IMR-90 (cell line): ENCODE data around the gene VPS52. TPM values are rescaled to one million over a fixed set of nuclear protein-coding genes. Genes with fewer than 3 reads are reported as not detected.

Experiments used
- ATAC-seq: fragments of 200-7000 bp; cut with Tn5 transposase; 2 replicates; pipeline ENCODE4 v1.9.1; 2020; ENCODE audit warnings: low read depth, mild to moderate bottlenecking, moderate library complexity
- BruUV-seq: library from RNA; stranded (reverse); fragments of 400-500 nt; replicated peaks from 2 replicates; lab custom pipeline; 2021; lab: Mats Ljungman, UMichigan
- CTCF ChIA-PET: fragments of 300-600 bp; formaldehyde crosslinking; extraction: SDS; loops from one replicate; lab custom pipeline; 2021; ENCODE audit warnings: antibody characterized with exemption; lab: Yijun Ruan, JAX
- POLR2A ChIA-PET: fragments of 300-600 bp; sonication (Branson Sonifier 250); formaldehyde crosslinking; loops from one replicate; lab custom pipeline; 2022; ENCODE audit warnings: antibody characterized with exemption; ENCODE audit not compliant: unreplicated experiment; lab: Charles Lee
- DNase-seq: peaks from one replicate; pipeline ENCODE4 v3.0.0; 2013
- H2AFZ ChIP-seq: replicated peaks from 2 replicates; pipeline ENCODE3; 2013; ENCODE audit warnings: low read length, mild to moderate bottlenecking; ENCODE audit not compliant: poor library complexity
- H2AK5ac ChIP-seq: 2 replicates; pipeline ENCODE4 v1.6.1; 2013; ENCODE audit warnings: low read depth, low read length, inconsistent platforms
- H2AK9ac ChIP-seq: replicated peaks from 2 replicates; pipeline ENCODE3; 2013; ENCODE audit warnings: mild to moderate bottlenecking, low read depth, low read length, moderate library complexity; ENCODE audit not compliant: poor library complexity
- H2BK120ac ChIP-seq: 2 replicates; pipeline ENCODE4 v1.6.1; 2013; ENCODE audit warnings: low read depth, low read length, inconsistent platforms
- H2BK15ac ChIP-seq: 3 replicates; pipeline ENCODE4 v1.6.1; 2013; ENCODE audit warnings: low read depth, low read length, inconsistent platforms
- H2BK20ac ChIP-seq: 2 replicates; pipeline ENCODE4 v1.6.1; 2013; ENCODE audit warnings: low read depth, mild to moderate bottlenecking, inconsistent platforms, low read length, moderate library complexity
- H2BK5ac ChIP-seq: 2 replicates; pipeline ENCODE4 v1.6.1; 2013; ENCODE audit warnings: mild to moderate bottlenecking, low read depth, low read length, inconsistent platforms; ENCODE audit not compliant: poor library complexity, severe bottlenecking
- H3K14ac ChIP-seq: replicated peaks from 2 replicates; pipeline ENCODE4 v1.6.1; 2013; ENCODE audit warnings: low read depth, low read length, inconsistent platforms
- H3K18ac ChIP-seq: 2 replicates; pipeline ENCODE4 v1.6.1; 2013; ENCODE audit warnings: low read depth, low read length, control low read depth
- H3K23ac ChIP-seq: 2 replicates; pipeline ENCODE4 v1.6.1; 2013; ENCODE audit warnings: low read depth, low read length, inconsistent platforms
- H3K27ac ChIP-seq: 2 replicates; pipeline ENCODE4 v1.5.1; 2013; ENCODE audit warnings: mild to moderate bottlenecking, control low read depth, low read length; ENCODE audit not compliant: insufficient read depth
- H3K27me3 ChIP-seq: 2 replicates; pipeline ENCODE4 v1.6.1; 2013; ENCODE audit warnings: low read length; ENCODE audit not compliant: control insufficient read depth, insufficient read depth
- H3K36me3 ChIP-seq: 2 replicates; pipeline ENCODE4 v1.6.1; 2013; ENCODE audit warnings: low read length, mixed read lengths; ENCODE audit not compliant: control insufficient read depth, insufficient read depth
- H3K4ac ChIP-seq: 2 replicates; pipeline ENCODE4 v1.6.1; 2013; ENCODE audit warnings: low read depth, low read length, inconsistent platforms
- H3K4me1 ChIP-seq: 2 replicates; pipeline ENCODE4 v1.6.1; 2013; ENCODE audit warnings: low read length, mixed read lengths; ENCODE audit not compliant: control insufficient read depth, insufficient read depth
- H3K4me2 ChIP-seq: 2 replicates; pipeline ENCODE4 v1.6.1; 2013; ENCODE audit warnings: low read depth, mild to moderate bottlenecking, control low read depth, low read length, moderate library complexity
- H3K4me3 ChIP-seq: 2 replicates; pipeline ENCODE4 v1.5.1; 2013; ENCODE audit warnings: low read depth, mild to moderate bottlenecking, control low read depth, low read length, moderate library complexity; ENCODE audit not compliant: insufficient read depth
- H3K56ac ChIP-seq: 2 replicates; pipeline ENCODE4 v1.6.1; 2013; ENCODE audit warnings: low read length, inconsistent platforms; ENCODE audit not compliant: insufficient read depth; ENCODE audit errors: extremely low read depth
- H3K79me1 ChIP-seq, 2 experiments: 2 replicates each; pipeline ENCODE4 v1.6.1; 2013; ENCODE audit warnings: low read length in 2 of 2, inconsistent platforms in 1 of 2, low read depth in 1 of 2
- H3K9ac ChIP-seq: 2 replicates; pipeline ENCODE4 v1.6.1; 2013; ENCODE audit warnings: low read depth, low read length, control low read depth
- H3K9me1 ChIP-seq: 2 replicates; pipeline ENCODE4 v1.6.1; 2013; ENCODE audit warnings: low read length, inconsistent platforms; ENCODE audit not compliant: insufficient read depth
- H3K9me3 ChIP-seq: 2 replicates; pipeline ENCODE4 v1.6.1; 2013; ENCODE audit warnings: low read length; ENCODE audit not compliant: control insufficient read depth, insufficient read depth
- H4K20me1 ChIP-seq: 2 replicates; pipeline ENCODE4 v1.6.1; 2013; ENCODE audit warnings: low read length, inconsistent platforms; ENCODE audit not compliant: insufficient read depth
- H4K5ac ChIP-seq: 2 replicates; pipeline ENCODE4 v1.6.1; 2013; ENCODE audit warnings: mild to moderate bottlenecking, low read depth, low read length, control low read depth
- H4K8ac ChIP-seq, 2 experiments: 2 replicates each; pipeline ENCODE4 v1.6.1; 2013; ENCODE audit warnings: low read depth in 2 of 2, low read length in 2 of 2, control low read depth in 1 of 2, inconsistent platforms in 1 of 2
- H4K91ac ChIP-seq: 2 replicates; pipeline ENCODE4 v1.6.1; 2013; ENCODE audit warnings: low read depth, low read length, inconsistent platforms; ENCODE audit not compliant: insufficient read depth
- BHLHE40 ChIP-seq: fragments of 150-350 bp; IDR thresholded peaks from 2 replicates; pipeline ENCODE4 v1.6.1; 2016; ENCODE audit warnings: mild to moderate bottlenecking, low read depth, low read length
- CEBPB ChIP-seq: IDR thresholded peaks from 2 replicates; pipeline ENCODE4 v1.6.1; 2012; ENCODE audit warnings: low read depth, low read length, improper control_type of control experiment
- ELK1 ChIP-seq: fragments of 150-350 bp; IDR thresholded peaks from 2 replicates; pipeline ENCODE4 v1.6.1; 2016; ENCODE audit warnings: low read depth, mild to moderate bottlenecking, low read length, moderate library complexity, borderline replicate concordance
- MAFK ChIP-seq: IDR thresholded peaks from 2 replicates; pipeline ENCODE4 v1.6.1; 2012; ENCODE audit warnings: low read depth, low read length, improper control_type of control experiment
- POLR2A ChIP-seq: IDR thresholded peaks from 2 replicates; pipeline ENCODE4 v1.6.1; 2012; ENCODE audit warnings: mild to moderate bottlenecking, low read depth, low read length
- RAD21 ChIP-seq: IDR thresholded peaks from 2 replicates; pipeline ENCODE4 v1.6.1; 2012; ENCODE audit warnings: low read length, improper control_type of control experiment
- SMC3 ChIP-seq: fragments of 150-350 bp; IDR thresholded peaks from 2 replicates; pipeline ENCODE4 v1.6.1; 2016; ENCODE audit warnings: low read depth, mild to moderate bottlenecking, antibody characterized with exemption, low read length, moderate library complexity
- WGBS, 2 experiments: methylation state at CpG; one replicate each; pipeline versions ENCODE4 v1.1.5 to v1.1.7; 2013; ENCODE audit warnings: missing lambda C conversion rate in 2 of 2; ENCODE audit not compliant: insufficient read length in 1 of 2; ENCODE audit errors: extremely low coverage in 2 of 2; 5-methylcytosine and 5-hydroxymethylcytosine counted together
- dilution Hi-C: fragments of 300-500 bp; cut with HindIII; formaldehyde crosslinking; loops from one replicate; pipeline ENCODE4 v1.14.3; 2018; ENCODE audit warnings: low sequenced_read_pairs; ENCODE audit not compliant: unreplicated experiment
- in situ Hi-C: fragments of 300-500 bp; cut with MboI; formaldehyde crosslinking; loops from 3 replicates; pipeline ENCODE4 v1.14.3; 2019; ENCODE audit warnings: low sequenced_read_pairs, inconsistent platforms, mixed read lengths
- intact Hi-C: fragments of 100-400 bp; cut with micrococcal nuclease; formaldehyde crosslinking; loops from 2 replicates; pipeline ENCODE4 v1.10.0; 2022
- polyA plus RNA-seq, 3 experiments: library from polyadenylated mRNA; depleted of rRNA; stranded (reverse); fragments of >200 nt; gene quantifications; 2 replicates each; pipeline ENCODE4 v1.2.3, GENCODE V29; 2012; ENCODE audit warnings: low replicate concordance in 1 of 3
- total RNA-seq: library from RNA; depleted of rRNA; stranded (reverse); fragments of >200 nt; gene quantifications from 2 replicates; pipeline ENCODE4 v1.2.3, GENCODE V29; 2012

The VPS52 gene
- total and polyA plus RNA-seq, 2 of the 4 experiments (the other 2 are of a cell fraction) = 29.8 to 54.6 TPM

DNA sequence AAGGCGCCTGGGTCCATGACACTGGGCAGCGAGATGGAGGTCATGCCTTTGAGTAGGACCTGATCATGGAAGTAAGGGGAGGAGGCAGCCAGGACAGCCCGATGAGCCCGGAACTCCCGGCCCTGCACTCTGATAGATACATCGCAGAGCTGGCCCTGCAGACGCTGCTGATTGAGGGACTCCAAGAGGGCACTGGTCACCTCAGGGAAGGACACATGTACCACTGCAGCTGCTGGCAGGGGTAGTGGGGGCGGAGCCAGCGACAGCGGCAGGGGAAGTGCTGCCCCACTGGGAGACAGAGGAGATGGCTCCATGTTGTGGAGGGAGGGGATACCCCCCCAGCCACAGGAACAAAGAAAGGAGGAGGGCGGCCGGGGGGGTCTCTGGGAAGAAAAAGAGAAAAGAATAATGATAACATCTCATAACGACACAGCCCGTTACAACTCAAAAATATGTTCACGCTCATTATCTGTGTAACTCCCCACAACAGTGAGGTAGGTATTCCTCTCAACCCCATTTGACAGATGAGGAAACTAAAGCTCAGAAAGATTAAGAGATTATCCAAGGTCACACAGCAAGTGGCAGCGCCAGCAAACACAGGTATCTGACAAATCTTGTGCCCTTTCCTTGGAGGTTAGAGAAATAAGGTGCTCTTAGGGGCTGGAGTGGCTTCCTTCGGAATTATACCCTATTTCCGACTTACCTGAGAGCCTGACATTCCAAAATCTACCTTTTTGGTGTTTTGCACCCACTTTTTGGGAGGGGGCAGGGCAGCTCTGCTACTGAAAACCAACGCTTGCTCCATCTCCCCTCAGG, 45.1 kb upstream of the VPS52 start:
- H3K9me3 ChIP-seq = no peaks in the 10 kb centered on the region
- ChIA-PET CTCF (interaction anchor here (0.5 kb wide), 1 partner anchor 68 kb away, joined by 3 read pairs; no protein-coding TSS in a partner anchor), POLR2A (interaction anchor here (0.7 to 1.5 kb wide), 2 partner anchors 28 to 62 kb away, joined by 3 to 6 read pairs; partner anchors contain the start of genes PFDN6 and WDR46)
- no peak overlapping the region for H2BK5ac ChIP-seq
- no peak overlapping the region for H3K4ac ChIP-seq
- H3K79me1 ChIP-seq = peaks cover 41 to 85% of the 10 kb centered on the region in 2 experiments
- no peak overlapping the region for H4K5ac ChIP-seq
- peaks cover 20% of the 10 kb centered on the region for H4K20me1 ChIP-seq
- dilution Hi-C loops (no loop called here), intact Hi-C loops (no loop called here), in situ Hi-C loops (no loop called here)
- H3K9me1 ChIP-seq = peaks cover 22% of the 10 kb centered on the region
- no peak for TF ChIP-seq SMC3
- TF ChIP-seq RAD21 = no peak
- no peak for TF ChIP-seq CEBPB
- TF ChIP-seq MAFK = no peak
- no peak for TF ChIP-seq BHLHE40
- no peak for TF ChIP-seq POLR2A
- no peak for TF ChIP-seq ELK1
- no peak overlapping the region for H3K14ac ChIP-seq
- H4K8ac ChIP-seq = 0 out of 4 replicates have a peak overlapping the region, but pooled peaks of 1 of the 2 experiments have one; percentile 19
- peaks cover 28% of the 10 kb centered on the region for H3K36me3 ChIP-seq
- H2AK9ac ChIP-seq = peak overlapping the region; percentile 50
- peaks cover 39% of the 10 kb centered on the region for H3K4me1 ChIP-seq
- H3K9ac ChIP-seq = no peak overlapping the region
- H3K4me3 ChIP-seq = peak overlapping the region; percentile 35
- no peak overlapping the region for H2AFZ ChIP-seq
- H3K23ac ChIP-seq = no peak overlapping the region
- no peak overlapping the region for H2BK20ac ChIP-seq
- H2AK5ac ChIP-seq = 0 out of 2 replicates have a peak overlapping the region, but pooled peaks have one; percentile 11
- peak overlapping the region; percentile 70 for H3K4me2 ChIP-seq
- H2BK15ac ChIP-seq = no peak overlapping the region
- ATAC-seq (no peak), DNase-seq (no peak)
- H3K18ac ChIP-seq = no peak overlapping the region
- WGBS, 2 experiments = 77% methylated on average over 7 of the region's 19 CpGs; no CpG with 5 or more reads in 1 of the 2 experiments
- H2BK120ac ChIP-seq = no peak overlapping the region
- no peak overlapping the region for H3K27ac ChIP-seq
- no peak overlapping the region for H3K56ac ChIP-seq
- H3K27me3 ChIP-seq = no peaks in the 10 kb centered on the region
- no peak overlapping the region for H4K91ac ChIP-seq
- no TSS peak for BruUV-seq
